Measurements from ENCODE around the gene PRCP.

- no peak for TF ChIP-seq CTCF (conservative IDR thresholded peaks at IDR 0.05)
- TF ChIP-seq ZFX (IDR thresholded peaks at IDR 0.05), result no peak
These were observed 32.3 kb upstream of the PRCP start for GRCh38 chr11:82932564-82932963.
